ENCODE data around the gene TNRC6A. TPM values are rescaled to one million over a fixed set of nuclear protein-coding genes. Genes with fewer than 3 reads are reported as not detected.
A peak's percentile ranks its signal among the peaks of the same experiment; 100 is the strongest.

TNRC6A gene
- total and polyA plus RNA-seq, 4 donors, result 10.3 to 93.0 (median 29.8) TPM

DNA sequence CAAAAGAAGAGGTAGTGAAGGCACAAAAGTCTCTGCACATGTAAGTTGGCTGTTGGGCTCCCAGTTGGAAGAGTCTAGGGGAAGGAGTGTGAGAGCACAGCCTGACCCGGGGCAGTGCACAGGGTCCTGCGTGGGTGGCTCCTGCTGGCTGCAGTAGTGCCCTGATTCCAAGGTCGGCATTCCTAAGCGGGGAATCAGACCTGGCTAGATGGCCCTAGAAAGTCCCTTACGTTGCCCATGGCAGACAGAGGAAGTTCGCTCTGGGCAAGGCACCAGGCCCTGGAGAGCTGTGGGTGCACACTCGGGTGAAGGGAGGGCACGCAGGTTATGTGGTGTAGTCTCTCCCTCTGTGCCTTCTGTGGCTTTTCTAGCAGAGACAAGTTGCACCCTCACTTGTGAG lies 93.5 kb downstream of the TNRC6A start:
- ATAC-seq (ENCODE audit: insufficient read depth, low FRiP score), result no peak
- Histone ChIP-seq H3K9me3 (ENCODE audit: control insufficient read depth in 4 of 4, insufficient read depth in 3 of 4, low read length in 3 of 4) (no peaks in the 10 kb centered on the region), H3K27me3 (ENCODE audit: control insufficient read depth in 3 of 3, insufficient read depth in 3 of 3, low read length in 2 of 3) (no peaks in the 10 kb centered on the region), H3K4me1 (ENCODE audit: control insufficient read depth in 5 of 5, insufficient read depth in 5 of 5, low read length in 5 of 5) (peaks cover 0 to 13% (median 0%) of the 10 kb centered on the region in 5 donors), H3K4me3 (no peak overlapping the region), H3K9ac (ENCODE audit: insufficient read depth in 1 of 2, low read length in 2 of 2) (no peak overlapping the region), H3K36me3 (ENCODE audit: control insufficient read depth in 4 of 4, insufficient read depth in 4 of 4, low read length in 4 of 4) (peaks cover 35 to 60% (median 44%) of the 10 kb centered on the region in 4 donors), H3K27ac (ENCODE audit: low read depth in 1 of 2, low read length in 1 of 2) (no peak overlapping the region)
- DNase-seq, result no peak
- TF ChIP-seq, protein P1, sequence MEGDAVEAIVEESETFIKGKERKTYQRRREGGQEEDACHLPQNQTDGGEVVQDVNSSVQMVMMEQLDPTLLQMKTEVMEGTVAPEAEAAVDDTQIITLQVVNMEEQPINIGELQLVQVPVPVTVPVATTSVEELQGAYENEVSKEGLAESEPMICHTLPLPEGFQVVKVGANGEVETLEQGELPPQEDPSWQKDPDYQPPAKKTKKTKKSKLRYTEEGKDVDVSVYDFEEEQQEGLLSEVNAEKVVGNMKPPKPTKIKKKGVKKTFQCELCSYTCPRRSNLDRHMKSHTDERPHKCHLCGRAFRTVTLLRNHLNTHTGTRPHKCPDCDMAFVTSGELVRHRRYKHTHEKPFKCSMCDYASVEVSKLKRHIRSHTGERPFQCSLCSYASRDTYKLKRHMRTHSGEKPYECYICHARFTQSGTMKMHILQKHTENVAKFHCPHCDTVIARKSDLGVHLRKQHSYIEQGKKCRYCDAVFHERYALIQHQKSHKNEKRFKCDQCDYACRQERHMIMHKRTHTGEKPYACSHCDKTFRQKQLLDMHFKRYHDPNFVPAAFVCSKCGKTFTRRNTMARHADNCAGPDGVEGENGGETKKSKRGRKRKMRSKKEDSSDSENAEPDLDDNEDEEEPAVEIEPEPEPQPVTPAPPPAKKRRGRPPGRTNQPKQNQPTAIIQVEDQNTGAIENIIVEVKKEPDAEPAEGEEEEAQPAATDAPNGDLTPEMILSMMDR (IDR thresholded peaks at IDR 0.05; ENCODE audit: control extremely low read depth, extremely low read depth), result no peak
- 95 to 98% methylated on average over 8 of the region's 8 CpGs for WGBS, 2 donors

DNA sequence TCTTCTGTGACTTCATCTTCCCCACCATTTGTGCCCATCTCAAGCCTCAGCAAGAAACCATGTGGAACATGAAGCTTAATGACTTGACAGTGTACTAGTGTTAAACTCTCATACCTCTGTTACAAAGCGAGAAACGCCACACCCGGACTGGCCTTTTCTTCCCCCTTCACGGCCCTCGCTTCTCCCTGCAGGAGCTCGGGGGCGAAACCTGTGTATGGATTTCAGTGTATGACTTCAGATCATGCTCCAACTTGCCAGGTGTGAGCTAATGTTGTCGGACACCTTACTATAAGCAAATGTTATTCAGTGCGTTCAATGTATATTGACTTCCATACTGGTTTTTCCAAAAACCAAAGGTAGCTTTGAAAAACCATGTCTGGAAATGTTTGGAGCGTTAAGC lies 96.2 kb downstream of the TNRC6A start:
- TF ChIP-seq, protein P1 (IDR thresholded peaks at IDR 0.05; ENCODE audit: control extremely low read depth, extremely low read depth), result no peak
- peaks cover 12 to 52% (median 27%) of the 10 kb centered on the region in 4 donors for H3K36me3 ChIP-seq (ENCODE audit: control insufficient read depth in 4 of 4, insufficient read depth in 4 of 4, low read length in 4 of 4)
- no peaks in the 10 kb centered on the region for H3K9me3 ChIP-seq (ENCODE audit: control insufficient read depth in 4 of 4, insufficient read depth in 3 of 4, low read length in 3 of 4)
- H3K9ac ChIP-seq (ENCODE audit: insufficient read depth in 1 of 2, low read length in 2 of 2), result no peak overlapping the region
- DNase-seq (no peak), ATAC-seq (ENCODE audit: insufficient read depth, low FRiP score) (no peak)
- no peaks in the 10 kb centered on the region for H3K4me1 ChIP-seq (ENCODE audit: control insufficient read depth in 5 of 5, insufficient read depth in 5 of 5, low read length in 5 of 5)
- H3K27ac ChIP-seq (ENCODE audit: low read depth in 1 of 2, low read length in 1 of 2), result no peak overlapping the region
- no peak overlapping the region for H3K4me3 ChIP-seq
- H3K27me3 ChIP-seq (ENCODE audit: control insufficient read depth in 3 of 3, insufficient read depth in 3 of 3, low read length in 2 of 3), result no peaks in the 10 kb centered on the region
- 77 to 85% methylated on average over 10 of the region's 10 CpGs for WGBS, 2 donors

DNA sequence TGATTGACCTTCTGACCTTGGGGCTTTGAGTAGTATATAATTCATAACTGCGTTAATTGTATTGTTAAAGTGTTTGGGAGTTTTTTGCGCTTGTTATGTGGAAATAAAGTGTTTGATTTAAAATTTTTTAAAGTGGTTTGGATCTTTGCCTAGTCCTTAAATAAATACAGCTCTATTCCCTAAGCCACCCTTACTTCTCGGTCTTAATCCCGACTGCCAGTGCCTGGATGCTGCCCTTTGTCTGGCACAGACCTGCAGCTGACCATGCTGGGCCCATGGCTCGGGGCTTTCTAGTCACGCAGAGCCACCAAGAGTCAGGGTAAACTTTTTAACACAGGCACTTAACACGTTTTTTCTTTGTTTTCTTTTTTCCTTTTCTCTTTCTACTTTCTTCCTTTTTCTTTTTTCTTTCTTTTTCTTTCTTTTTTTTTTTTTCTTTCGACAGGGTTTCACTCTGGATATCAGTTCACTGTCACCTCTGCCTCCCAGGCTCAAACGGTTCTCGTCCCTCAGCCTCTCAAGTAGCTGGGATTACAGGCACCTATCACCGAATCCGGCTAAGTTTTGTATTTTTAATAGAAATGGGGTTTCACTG lies 96.7 kb downstream of the TNRC6A start:
- TF ChIP-seq, protein P1 (IDR thresholded peaks at IDR 0.05; ENCODE audit: control extremely low read depth, extremely low read depth), result no peak
- WGBS, 2 donors, result 71 to 84% methylated on average over 12 of the region's 12 CpGs
- peaks cover 11 to 49% (median 24%) of the 10 kb centered on the region in 4 donors for H3K36me3 ChIP-seq (ENCODE audit: control insufficient read depth in 4 of 4, insufficient read depth in 4 of 4, low read length in 4 of 4)
- no peaks in the 10 kb centered on the region for H3K9me3 ChIP-seq (ENCODE audit: control insufficient read depth in 4 of 4, insufficient read depth in 3 of 4, low read length in 3 of 4)
- H3K27me3 ChIP-seq (ENCODE audit: control insufficient read depth in 3 of 3, insufficient read depth in 3 of 3, low read length in 2 of 3), result no peaks in the 10 kb centered on the region
- no peak overlapping the region for H3K9ac ChIP-seq (ENCODE audit: insufficient read depth in 1 of 2, low read length in 2 of 2)
- no peaks in the 10 kb centered on the region for H3K4me1 ChIP-seq (ENCODE audit: control insufficient read depth in 5 of 5, insufficient read depth in 5 of 5, low read length in 5 of 5)
- ATAC-seq (ENCODE audit: insufficient read depth, low FRiP score), result peak; percentile 60
- H3K4me3 ChIP-seq, result no peak overlapping the region
- peak in 2 of 3 donors; percentile 46 to 64 for DNase-seq
- H3K27ac ChIP-seq (ENCODE audit: low read depth in 1 of 2, low read length in 1 of 2), result no peak overlapping the region

Data from lung (tissue), 12 donors.